Stimulated activated CD8-positive, alpha-beta memory T cell treated with anti-CD3 and anti-CD28 coated beads, Interleukin-12 subunit alpha, Interleukin-12 subunit beta, amount 100 ng/mL, for 24 hours (primary cell): ENCODE measurements around the gene PHIP.
"Not testable (repeated sequence)": the region's sequence is repeated elsewhere in the genome, so short reads cannot be mapped to it uniquely, and the experiment has no call there.

Source experiments
- DNase-seq: peaks from one replicate; pipeline ENCODE4 v3.0.0-alpha.2; 2020; ENCODE audit errors: extremely low read depth

Gene PHIP

DNA sequence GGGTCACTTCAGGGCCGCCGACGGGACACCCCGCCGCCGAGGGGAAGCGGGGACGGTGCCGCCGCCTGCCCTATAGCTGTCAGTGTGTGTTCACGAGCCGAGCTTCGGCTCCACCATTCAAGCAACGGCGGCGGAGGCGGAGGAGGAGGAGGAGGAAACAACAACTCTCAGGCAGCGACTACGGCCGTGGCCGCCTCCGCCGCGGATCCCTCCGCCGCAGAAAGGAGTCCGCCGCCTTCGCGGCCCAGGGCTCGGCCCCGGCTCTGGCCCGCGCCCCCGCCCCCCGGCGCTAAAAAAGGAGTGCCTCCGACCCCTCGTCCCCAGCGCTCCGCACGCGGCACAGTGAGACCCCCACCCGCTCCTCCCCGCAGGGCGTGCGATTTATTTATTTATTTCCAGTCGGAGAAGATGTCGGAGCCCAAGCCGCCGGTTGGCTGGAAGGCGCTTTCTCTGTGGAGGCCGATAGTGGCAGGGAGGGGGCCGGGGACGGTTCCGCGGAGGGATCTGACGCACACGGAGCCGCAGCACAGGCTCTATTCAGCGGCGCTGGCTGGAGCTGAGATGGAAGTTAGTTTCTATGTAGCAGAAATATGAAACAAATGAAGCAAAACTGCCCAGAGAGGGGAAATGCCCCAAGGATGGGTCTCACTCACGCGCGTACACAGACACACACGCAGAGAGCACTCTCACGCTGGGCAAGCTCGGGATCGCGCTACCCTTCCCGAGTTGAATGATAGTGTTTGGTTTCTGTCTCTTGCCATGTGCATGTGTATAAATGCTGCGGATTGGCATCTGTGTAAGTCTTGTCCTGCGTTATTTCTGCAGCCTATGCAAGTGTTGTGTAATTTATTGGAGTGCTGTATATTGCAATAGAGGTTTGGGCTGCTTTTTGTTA is at the start of gene PHIP:
Gene PHIP, minus strand, starts transcription at position 180 of the 895 bp plus-strand sequence. CDS start 186 bp downstream, outside the sequence.
- DNase-seq, result peak; percentile 71

DNA sequence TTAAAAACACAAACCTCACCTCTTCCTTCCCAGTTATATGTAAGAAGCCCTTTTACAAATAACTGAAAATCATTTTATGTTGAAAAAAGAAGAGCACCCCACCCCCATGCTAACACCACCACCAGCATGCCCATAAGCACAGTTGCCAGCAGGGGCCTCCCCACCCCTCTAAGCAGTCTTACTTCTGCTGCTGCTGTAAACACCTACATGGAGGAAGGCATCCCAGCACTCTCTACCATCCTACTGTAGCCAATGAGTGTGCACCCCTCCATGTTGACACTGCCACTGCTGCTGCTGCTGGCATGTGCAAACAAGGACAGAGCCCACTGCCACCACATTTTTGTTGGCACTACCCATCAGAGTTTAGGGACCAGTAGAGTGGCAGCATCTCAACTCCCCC is 49.6 kb upstream of the PHIP start:
- DNase-seq, result no peak

DNA sequence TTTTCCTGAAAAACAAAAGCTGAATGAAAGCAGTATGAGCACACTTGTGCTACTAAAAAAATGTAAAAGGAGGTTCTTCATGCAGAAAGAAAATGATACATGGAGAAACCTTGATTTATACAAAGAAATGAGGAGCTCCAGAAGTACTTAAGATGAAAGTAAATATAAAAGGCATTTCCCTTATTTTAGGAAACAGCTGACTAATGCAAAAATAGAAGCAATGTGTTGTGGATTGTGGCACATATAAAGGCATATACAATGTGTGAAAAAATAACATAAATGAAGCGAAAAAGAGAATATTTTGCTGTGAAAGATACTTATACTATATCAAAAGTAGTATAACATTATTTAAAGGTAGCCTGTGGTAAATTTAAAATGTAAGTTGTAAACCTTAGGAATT is 41.2 kb upstream of the PHIP start:
- DNase-seq, result no peak

DNA sequence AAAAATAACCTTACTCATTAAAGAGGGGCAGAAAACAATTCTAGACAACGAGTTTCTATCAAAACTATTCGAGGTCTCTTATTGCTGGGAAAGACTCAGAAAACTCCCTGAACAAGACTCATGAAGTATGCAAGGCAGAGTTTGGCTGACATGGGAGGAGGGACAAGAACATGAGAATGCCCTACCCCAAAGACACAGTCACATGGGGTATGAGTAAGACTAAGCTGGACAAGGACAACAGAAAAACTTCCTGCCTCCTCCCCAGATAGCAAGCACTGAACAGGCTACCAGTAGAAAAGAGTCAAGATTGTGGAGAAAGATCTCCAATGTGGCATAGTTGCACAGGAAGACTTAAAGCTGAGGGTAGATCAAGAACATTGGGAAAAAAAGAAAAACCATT is 39.7 kb upstream of the PHIP start:
- no peak for DNase-seq

DNA sequence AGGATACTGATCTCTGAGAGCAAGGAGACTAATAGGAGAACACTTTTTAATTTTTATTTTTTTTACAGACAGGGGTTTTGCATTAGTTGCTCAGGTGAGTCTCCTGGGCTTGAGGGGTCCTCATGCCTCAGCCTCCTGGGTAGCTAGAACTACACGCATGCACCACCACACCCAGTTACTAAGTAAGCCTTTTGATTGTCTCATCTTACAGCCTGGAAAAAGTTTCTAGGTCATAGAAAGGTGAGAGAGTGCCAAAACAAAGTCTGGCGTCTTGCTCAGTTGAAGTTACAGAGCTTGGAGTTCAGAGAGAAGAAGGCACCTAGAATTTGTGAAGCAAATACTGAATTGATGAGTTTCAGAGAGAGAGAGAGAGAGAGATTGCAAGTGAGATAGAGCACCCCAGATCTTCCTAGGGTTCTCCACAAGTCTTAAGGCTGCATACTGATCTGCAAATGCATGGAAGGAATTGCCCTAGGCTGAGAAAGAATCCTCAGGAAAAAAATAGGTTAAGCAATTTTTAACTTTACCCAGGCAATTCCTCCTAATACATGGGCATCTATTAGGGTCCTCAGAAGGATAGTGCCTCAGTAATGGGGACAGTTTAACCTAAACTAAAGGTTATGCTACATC is 37.6 kb upstream of the PHIP start:
- no peak for DNase-seq

DNA sequence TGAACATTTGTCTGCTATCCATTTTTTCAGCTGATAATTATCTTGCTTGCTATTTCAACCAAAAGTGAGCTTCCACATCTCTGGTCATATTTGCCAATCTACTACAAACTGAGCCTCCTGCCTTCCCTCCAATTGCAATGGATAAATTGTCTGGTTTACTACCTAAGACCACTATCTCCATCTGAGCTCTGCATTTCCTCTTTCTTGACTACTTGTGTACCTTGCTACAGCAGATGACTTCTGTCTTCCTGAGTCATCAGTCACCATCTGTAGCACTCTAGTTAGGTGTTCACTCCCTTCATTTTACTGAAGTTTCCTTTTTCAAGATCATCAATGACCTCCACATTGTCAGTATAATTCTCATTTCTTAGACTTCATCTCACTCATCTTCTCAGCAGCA is 33.5 kb upstream of the PHIP start:
- no peak for DNase-seq

DNA sequence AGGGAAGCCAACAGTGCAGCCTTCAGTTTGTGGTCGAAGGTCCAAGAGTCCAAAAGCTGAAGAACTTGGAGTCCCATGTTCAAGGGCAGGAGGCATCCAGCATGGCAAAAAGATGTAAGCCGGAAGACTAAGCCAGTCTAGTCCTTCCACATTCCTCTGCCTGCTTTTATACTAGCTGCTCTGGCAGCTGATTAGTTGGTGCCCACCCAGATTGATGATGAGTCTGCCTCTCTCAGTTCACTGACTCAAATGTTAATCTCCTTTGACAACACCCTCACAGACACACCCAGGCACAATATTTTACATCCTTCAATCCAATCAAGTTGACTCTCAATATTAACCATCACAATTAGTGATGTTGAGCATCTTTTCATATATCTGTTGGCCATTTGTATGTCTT is 23.1 kb upstream of the PHIP start:
- no peak for DNase-seq

DNA sequence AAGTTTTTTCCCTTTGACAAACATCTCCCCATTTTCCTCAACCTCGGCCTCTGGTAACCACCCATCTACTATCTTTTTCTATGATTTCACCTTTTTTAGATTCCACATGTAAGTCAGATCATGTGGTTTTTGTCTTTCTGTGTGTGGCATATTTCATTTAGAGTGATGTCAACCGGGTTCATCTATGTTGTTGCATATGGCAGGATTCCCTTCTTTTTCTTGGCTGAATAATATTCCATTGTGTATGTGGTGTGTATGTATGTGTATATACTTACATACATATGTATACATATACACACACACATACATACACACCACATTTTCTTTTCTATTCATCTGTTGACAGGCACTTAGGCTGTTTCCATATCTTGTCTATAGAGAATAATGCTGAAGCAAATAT is 22.2 kb upstream of the PHIP start:
- DNase-seq, result no peak

DNA sequence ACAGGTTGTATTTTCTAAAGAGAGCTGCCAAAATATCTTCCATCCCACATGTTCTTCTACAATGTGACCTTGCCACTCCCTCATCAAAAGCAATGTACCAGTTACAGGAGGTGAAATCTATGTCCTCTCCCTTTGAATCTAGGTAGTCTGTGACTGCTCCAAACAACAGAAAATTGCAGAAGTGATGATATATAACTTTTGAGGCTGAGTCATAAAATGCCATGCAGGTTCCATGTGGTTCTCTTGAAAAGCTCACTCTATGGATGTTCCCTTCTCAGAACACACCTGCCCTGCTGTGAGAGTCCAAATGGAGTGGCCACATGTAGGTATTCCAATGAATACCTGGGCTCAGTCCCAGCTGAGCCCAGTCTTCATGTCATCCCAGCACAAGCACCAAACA is 16.9 kb upstream of the PHIP start:
- no peak for DNase-seq

DNA sequence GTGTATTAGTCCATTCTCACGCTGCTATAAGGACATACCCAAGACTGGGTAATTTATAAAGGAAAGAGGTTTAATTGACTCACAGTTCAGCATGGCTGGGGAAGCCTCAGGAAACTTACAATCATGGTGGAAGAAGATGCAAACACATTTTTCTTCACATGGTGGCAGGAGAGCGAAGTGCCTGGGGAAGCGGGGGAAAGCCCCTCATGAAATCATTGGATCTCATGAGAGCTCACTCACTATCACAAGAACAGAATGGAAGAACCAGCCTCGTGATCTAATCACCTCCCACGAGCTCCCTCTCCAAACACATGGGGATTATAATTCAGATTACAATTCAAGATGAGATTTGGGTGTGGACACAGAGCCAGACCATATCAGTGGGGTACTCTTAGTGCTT is 13.7 kb upstream of the PHIP start:
- not testable (repeated sequence) for DNase-seq

DNA sequence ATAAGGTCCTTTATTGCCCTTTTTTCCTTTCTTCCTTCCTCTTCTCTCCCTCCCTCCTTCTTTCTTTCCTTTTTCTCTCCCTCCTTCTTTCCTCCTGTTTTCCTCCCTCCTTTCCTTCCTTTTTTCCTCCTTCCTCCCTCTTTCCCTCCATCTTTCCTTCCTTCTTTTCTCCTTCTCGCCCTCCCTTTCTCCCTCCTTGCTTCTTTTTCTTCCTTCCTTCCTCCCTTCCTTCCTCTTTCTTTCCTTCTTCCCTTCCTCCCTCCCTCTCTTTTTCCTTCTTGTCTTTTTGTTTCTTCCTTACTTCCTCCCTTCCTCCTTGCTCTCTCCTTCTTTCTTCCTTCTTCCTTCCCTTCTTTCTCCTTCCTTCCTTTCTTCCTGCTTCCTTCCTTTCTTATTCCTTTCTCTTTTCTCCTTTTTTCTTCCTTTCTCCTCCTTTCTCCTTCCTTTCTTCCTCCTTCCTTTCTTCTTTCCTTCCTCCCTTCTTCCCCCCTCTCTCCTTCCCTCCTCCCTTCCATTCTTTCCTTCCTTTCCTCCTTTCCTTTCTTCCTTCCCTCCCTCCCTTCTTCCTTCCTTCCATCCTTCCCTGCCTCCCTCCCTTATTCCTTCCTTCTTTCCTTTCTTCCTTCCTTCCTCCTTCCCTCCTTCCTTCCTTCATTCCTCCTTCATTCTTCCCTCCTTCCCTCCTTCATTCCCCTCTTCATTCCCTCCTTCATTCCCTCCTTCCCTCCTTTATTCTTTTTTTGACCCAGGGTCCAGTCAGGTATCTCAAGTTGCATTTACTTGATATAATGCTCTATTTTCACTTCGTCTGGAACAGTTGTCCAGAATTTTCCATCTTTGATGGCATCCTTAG is 11.7 kb upstream of the PHIP start:
- DNase-seq, result no peak

DNA sequence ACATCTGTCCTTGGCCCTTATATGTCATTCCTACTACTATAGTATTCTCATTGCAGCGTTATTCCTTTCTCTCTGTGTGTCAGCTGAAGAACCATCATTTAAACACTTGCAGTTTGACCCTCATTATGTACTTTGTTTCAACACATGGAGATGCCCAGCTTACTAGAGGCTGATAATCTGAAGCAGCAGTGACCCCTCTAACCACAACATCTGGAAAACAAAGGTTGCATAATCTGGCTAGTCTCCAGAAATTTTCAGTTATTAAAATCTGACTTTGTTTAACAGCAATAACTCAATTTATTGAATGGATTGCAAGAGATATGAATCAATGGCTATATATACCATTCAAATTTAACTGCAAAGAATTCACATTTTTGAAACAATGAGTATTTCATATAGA is 6.6 kb upstream of the PHIP start:
- DNase-seq, result no peak

DNA sequence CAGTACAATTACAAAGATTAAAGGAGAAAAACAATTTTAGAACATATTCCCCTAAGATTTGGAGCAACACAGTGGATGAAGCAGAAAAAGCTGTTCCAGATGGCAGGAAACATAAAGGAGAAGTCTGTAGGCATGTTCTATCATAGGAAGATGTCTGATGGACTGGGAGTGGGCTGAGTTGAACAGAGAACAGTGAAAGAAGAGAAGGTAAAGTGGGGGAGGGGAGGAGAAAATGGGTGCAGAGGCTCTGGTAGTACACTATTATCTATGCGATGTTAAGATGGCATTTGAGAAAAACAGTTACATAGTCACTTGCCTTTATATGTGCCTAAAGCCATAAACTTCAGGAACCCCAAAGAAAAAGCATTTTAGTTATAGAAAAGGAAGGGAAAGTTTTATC is 4.2 kb upstream of the PHIP start:
- DNase-seq, result no peak

DNA sequence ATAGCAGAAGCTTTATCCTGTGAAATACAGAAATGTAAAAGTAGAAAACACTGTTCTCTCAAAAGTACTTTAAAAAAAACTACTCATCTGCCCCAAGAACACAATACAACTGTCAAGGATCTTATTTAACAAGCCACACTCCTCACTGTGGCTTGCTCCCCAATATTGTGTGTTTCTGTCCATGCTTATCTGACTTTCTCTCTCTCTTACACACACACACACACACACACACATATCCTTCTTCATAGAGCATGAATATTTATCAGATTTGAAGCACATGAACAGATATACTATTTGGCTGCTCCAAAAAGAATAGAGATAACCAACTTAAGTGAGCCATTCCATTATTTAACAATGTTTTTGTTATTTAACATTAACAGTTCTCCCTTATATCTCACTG is 3.6 kb upstream of the PHIP start:
- DNase-seq, result no peak

DNA sequence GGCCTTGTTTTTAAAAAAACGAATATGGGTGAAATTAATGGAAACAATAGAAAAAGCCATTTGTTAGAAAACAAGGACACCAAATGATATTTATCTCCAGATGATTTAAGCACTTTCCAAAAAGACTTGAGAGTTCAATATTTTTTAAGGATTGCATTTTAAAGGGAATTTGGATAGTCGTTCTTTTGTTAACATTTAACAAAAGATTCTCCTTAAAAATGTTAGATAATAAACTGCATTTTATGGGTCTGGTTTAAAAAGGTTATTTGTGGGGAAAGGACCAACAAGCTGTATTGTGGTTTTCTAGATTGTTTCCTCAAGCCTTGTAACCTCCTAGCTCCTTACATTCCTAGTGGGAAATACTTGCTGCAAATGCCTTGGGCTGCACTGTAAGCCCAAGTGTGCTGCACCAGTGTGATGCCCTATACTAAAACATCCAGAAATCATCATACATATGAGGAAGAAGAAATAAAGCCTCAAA is 1.5 kb upstream of the PHIP start:
- DNase-seq, result no peak

DNA sequence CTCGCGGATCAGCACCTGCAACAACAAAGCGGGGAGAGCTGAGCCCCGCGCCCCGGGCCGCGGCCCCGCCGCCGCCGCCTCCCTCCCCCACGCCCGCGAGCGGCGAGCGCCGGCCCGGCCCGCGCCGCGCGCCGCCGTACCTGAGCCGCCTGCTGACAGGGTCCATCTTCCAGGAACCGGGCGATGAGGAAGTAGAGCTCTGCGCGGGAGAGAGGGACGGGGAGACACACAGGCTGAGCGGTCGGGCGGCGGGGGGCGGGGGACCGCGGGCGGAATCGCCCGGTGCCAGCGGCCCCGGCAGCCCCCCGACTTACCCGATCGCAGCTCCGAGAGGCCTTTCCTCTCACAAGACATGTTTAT is 359 bp downstream of the PHIP start:
- peak; percentile 31 for DNase-seq

DNA sequence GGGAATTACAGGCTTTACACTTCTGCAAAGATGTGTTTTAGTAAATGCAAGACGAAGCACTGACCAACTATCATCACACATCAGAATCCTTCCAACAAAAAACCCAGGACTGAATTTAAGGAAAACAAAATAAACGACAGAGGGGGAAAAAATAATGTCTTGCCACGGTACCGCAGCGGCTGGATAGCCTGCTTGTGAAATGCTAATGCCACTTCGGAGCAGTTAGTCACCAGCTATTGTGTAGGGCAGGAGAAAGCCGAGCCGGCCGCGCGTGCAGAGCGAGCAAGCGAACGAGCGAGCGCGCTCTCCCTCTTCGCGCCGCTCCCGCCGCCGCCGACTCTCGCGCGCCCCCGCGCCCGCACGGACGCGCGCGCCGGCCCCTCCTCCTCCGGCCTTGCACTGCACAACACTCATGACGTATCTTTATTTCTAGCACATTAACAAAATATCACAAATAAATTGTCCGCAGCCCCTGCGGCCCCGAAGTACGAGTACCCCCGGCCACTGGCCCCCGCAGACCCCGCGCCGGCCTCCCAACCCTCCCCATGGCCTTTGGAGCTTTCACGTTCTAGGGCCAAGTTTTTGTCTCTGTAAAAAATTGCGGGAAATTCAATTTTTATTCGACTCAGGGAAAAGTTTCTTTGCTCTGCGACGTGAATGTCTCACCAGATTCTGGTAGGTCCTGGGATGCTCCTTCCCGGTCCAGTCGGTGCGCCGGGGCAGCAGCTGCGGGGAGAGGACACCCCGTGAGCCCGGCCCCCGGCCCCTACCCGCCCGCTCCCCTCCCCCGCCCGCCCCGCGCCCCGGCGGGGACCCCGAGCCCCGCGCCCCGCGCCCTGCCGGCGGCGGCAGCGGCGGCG is 1.0 kb downstream of the PHIP start:
- DNase-seq, result peak; percentile 61

DNA sequence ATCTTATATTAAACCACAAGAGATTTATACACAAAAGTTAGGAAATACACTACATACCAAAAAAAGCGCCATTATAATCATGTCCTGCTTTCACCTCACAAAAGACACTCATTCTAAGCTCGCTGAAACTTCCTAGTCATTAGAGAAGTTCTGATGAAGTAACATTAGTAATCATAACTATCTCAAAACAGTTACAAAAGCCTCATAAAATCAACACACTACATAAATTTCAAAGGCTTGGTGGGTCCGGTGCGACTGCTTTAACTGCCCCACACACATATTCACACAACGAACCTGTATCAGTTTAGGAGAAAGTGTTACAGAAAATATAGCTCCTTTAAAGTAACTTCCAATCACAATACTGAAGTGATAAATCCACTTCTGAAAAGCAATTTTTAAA is 1.9 kb downstream of the PHIP start:
- DNase-seq, result no peak

DNA sequence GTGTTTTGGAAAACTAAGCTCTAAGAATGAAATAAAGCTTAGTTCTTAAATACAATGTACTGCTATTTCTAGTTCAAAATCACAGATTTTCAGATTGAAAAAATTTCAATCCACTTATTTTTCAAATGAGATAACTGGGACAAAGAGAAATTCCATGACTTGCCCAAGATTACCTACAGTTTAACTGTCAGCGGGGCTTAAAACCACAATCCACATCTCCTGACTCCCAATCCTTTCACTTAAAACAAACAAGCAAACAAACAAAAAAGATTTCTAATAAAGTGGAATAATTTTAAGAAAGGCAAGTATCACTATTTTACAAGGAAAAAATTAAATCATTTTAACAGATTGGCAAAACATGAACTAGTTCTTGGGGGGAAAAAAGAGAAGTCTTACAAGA is 4.2 kb downstream of the PHIP start:
- no peak for DNase-seq

DNA sequence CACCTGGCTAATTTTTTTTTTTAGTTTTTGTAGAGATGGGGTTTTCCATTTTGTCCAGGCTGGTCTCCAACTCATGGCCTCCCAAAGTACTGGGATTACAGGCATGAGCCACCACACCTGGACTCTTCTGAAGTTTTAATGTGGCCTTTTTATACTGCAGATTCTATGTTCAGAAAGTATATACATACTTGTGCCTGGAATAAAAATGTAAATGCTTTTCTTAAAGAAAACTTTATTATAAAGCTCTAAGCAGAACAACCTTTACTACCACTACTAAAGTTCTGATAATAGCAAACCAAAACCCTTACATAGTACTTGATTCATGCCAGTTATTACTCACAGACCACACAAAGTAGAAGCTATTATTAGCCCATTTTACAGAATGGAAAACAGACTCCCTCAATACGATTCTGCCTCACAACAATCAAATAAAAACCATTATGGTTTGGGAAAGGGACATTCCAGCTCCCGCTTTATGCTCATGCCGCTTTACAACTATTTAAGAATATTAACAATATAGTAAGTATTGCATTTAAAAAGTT is 5.3 kb downstream of the PHIP start:
- DNase-seq, result no peak

DNA sequence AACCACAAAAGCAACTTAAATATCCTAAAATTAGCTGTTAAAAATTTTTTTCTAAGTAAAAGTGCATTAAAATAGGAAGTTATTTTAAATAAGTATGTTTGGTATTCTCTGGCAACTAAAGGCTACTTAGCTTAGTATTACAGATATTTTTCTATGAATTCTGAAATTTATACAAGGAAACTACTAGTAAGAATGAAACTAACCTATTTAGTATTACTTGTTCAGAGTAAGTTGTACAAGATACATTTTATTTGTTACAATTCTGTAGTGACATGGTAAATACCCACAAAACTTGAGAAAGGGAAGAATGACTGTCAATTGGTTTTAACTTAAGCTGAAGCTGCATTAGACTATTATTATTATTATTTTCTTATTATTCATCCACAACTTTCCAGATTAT is 6.5 kb downstream of the PHIP start:
- DNase-seq, result no peak
